Ishikawa (cell line): ENCODE measurements around the gene GSE1.

Source experiments
- CEBPB ChIP-seq: IDR thresholded peaks from 2 replicates; pipeline ENCODE4 v1.6.1; 2012
- CREB1 ChIP-seq: IDR thresholded peaks from 2 replicates; pipeline ENCODE4 v1.6.1; 2012; ENCODE audit warnings: low read depth
- EGR1 ChIP-seq: IDR thresholded peaks from 2 replicates; pipeline ENCODE4 v1.6.1; 2012
- EP300 ChIP-seq: IDR thresholded peaks from 2 replicates; pipeline ENCODE4 v1.6.1; 2012; ENCODE audit warnings: borderline replicate concordance
- FOXM1 ChIP-seq: IDR thresholded peaks from 2 replicates; pipeline ENCODE4 v1.6.1; 2012; ENCODE audit warnings: low read depth, borderline replicate concordance
- MAX ChIP-seq: IDR thresholded peaks from 2 replicates; pipeline ENCODE4 v1.6.1; 2012
- NFIC ChIP-seq: IDR thresholded peaks from 2 replicates; pipeline ENCODE4 v1.6.1; 2012
- RAD21 ChIP-seq: IDR thresholded peaks from 2 replicates; pipeline ENCODE4 v1.6.1; 2012; ENCODE audit warnings: low read depth
- REST ChIP-seq: IDR thresholded peaks from 2 replicates; pipeline ENCODE4 v1.6.1; 2012; ENCODE audit warnings: low read depth, mild to moderate bottlenecking
- TAF1 ChIP-seq: IDR thresholded peaks from 2 replicates; pipeline ENCODE4 v1.6.1; 2012; ENCODE audit warnings: low read depth, mild to moderate bottlenecking
- TCF12 ChIP-seq: IDR thresholded peaks from 2 replicates; pipeline ENCODE4 v1.6.1; 2012; ENCODE audit warnings: low read depth
- TEAD4 ChIP-seq: IDR thresholded peaks from 2 replicates; pipeline ENCODE4 v1.6.1; 2012
- USF1 ChIP-seq: IDR thresholded peaks from 2 replicates; pipeline ENCODE4 v1.6.1; 2012
- YY1 ChIP-seq: IDR thresholded peaks from 2 replicates; pipeline ENCODE4 v1.6.1; 2012; ENCODE audit warnings: low read depth
- ZBTB7A ChIP-seq: IDR thresholded peaks from 2 replicates; pipeline ENCODE4 v1.6.1; 2012; ENCODE audit warnings: low read depth

The GSE1 gene

GRCh38 chr16:85625485-85626117 is 12.5 kb downstream of the GSE1 start:
- TF ChIP-seq NFIC: no peak
- TF ChIP-seq MAX: no peak
- TF ChIP-seq CEBPB: no peak
- no peak for TF ChIP-seq TCF12
- TF ChIP-seq ZBTB7A: no peak
- TF ChIP-seq YY1: no peak
- no peak for TF ChIP-seq REST
- no peak for TF ChIP-seq TEAD4
- TF ChIP-seq CREB1: no peak
- TF ChIP-seq USF1: no peak
- TF ChIP-seq FOXM1: no peak
- no peak for TF ChIP-seq RAD21
- no peak for TF ChIP-seq EP300
- TF ChIP-seq TAF1: no peak
- TF ChIP-seq EGR1: no peak

- TF ChIP-seq TAF1: no peak
- no peak for TF ChIP-seq EGR1
- no peak for TF ChIP-seq ZBTB7A
- TF ChIP-seq CREB1: no peak
- TF ChIP-seq MAX: no peak
- TF ChIP-seq RAD21: no peak
- TF ChIP-seq TCF12: no peak
- TF ChIP-seq NFIC: no peak
- no peak for TF ChIP-seq EP300
- no peak for TF ChIP-seq CEBPB
- TF ChIP-seq YY1: no peak
Measured at GRCh38 chr16:85626191-85626981, 13.3 kb downstream of the GSE1 start.

- TF ChIP-seq TAF1 (no peak), EGR1 (no peak), TCF12 (no peak), RAD21 (no peak), NFIC (no peak), FOXM1 (no peak), REST (no peak), ZBTB7A (no peak)
Measured at GRCh38 chr16:85627089-85627488, 14.0 kb downstream of the GSE1 start.

- TF ChIP-seq CREB1: no peak
- no peak for TF ChIP-seq ZBTB7A
- TF ChIP-seq REST: no peak
- TF ChIP-seq EP300: no peak
- no peak for TF ChIP-seq NFIC
- TF ChIP-seq MAX: no peak
- no peak for TF ChIP-seq TEAD4
- no peak for TF ChIP-seq RAD21
- TF ChIP-seq CEBPB: no peak
- no peak for TF ChIP-seq FOXM1
- no peak for TF ChIP-seq TCF12
- TF ChIP-seq YY1: no peak
- TF ChIP-seq TAF1: no peak
- TF ChIP-seq USF1: no peak
- TF ChIP-seq EGR1: no peak
Measured at GRCh38 chr16:85627526-85628264, 14.6 kb downstream of the GSE1 start.
